Suprapubic skin (tissue), 4 donors: ENCODE data around the gene SCFD2.

Source experiments
- CTCF ChIP-seq, 2 donors: fragments of 200-600 bp in 1 of 2; fragments of 450-650 bp in 1 of 2; sonication (generic) in 1 of 2; IDR thresholded peaks; one replicate each; pipeline ENCODE4 v1.5.1; 2016 to 2019; ENCODE audit warnings: antibody characterized with exemption in 2 of 2, mild to moderate bottlenecking in 1 of 2, moderate library complexity in 1 of 2
- EP300 ChIP-seq: sonication (generic); formaldehyde crosslinking; IDR thresholded peaks from one replicate; pipeline ENCODE4 v1.6.1; 2017; ENCODE audit warnings: antibody characterized with exemption
- POLR2A ChIP-seq, 2 donors: fragments of 450-650 bp; IDR thresholded peaks; one replicate each; pipeline ENCODE4 v1.6.1; 2017; ENCODE audit warnings: antibody characterized with exemption in 2 of 2, mild to moderate bottlenecking in 2 of 2, moderate library complexity in 2 of 2
- POLR2AphosphoS5 ChIP-seq, 3 donors: sonication (generic); formaldehyde crosslinking; IDR thresholded peaks; one replicate each; pipeline ENCODE4 v1.6.1; 2017; ENCODE audit warnings: antibody characterized with exemption in 3 of 3

GRCh38 chr4:53049528-53049927 is 316.3 kb downstream of the SCFD2 start:
- no peak for TF ChIP-seq POLR2AphosphoS5 (IDR thresholded peaks at IDR 0.05)
- no peak for TF ChIP-seq POLR2A (IDR thresholded peaks at IDR 0.05)
- no peak for TF ChIP-seq CTCF (IDR thresholded peaks at IDR 0.05)
- TF ChIP-seq EP300: no peak
